ENCODE results near the gene FBXL16.

- TF ChIP-seq POLR2AphosphoS5 (IDR thresholded peaks at IDR 0.05) (no peak), CTCF (IDR thresholded peaks at IDR 0.05; ENCODE audit: poor library complexity, severe bottlenecking) (no peak), EZH2 (IDR thresholded peaks at IDR 0.05; ENCODE audit: borderline replicate concordance, insufficient read depth, low read length, poor library complexity, severe bottlenecking) (no peak)
Measured at GRCh38 chr16:694187-694862, 11.3 kb downstream of the FBXL16 start.
